Lower leg skin (tissue), 4 donors: Measurements from ENCODE around the gene RAB10. TPM values are rescaled to one million over a fixed set of nuclear protein-coding genes. Genes with fewer than 3 reads are reported as not detected.
"Not testable (repeated sequence)": the region's sequence is repeated elsewhere in the genome, so short reads cannot be mapped to it uniquely, and the experiment has no call there.

Source experiments
- DNase-seq, 2 donors: peaks; one replicate each; pipeline ENCODE4 v3.0.0-alpha.2; 2019; ENCODE audit warnings: low spot score in 2 of 2
- H3K4me3 ChIP-seq: fragments of 200-600 bp; sonication (generic); 2 replicates; pipeline ENCODE4 v1.5.1; 2017; ENCODE audit warnings: mild to moderate bottlenecking, low read depth; ENCODE audit not compliant: poor library complexity, severe bottlenecking
- POLR2A ChIP-seq, 2 donors: fragments of 450-650 bp; IDR thresholded peaks; one replicate each; pipeline ENCODE4 v1.6.1; 2016 to 2017; ENCODE audit warnings: antibody characterized with exemption in 2 of 2, mild to moderate bottlenecking in 1 of 2, moderate library complexity in 1 of 2
- WGBS, 2 donors: methylation state at CpG; one replicate each; pipeline ENCODE4 v1.1.5; 2018; 5-methylcytosine and 5-hydroxymethylcytosine counted together
- intact Hi-C: fragments of 100-400 bp; cut with DNase I; formaldehyde crosslinking; loops from one replicate; pipeline ENCODE4 v1.15.0; 2023; ENCODE audit warnings: low total_unique reads
- total RNA-seq, 4 donors: library from RNA; depleted of rRNA; stranded (reverse); fragments of >200 nt; gene quantifications; one replicate each; pipeline ENCODE4 v1.1.0, GENCODE V29; 2016
- TF ChIP-seq, protein P1 (sequence below), 3 donors: fragments of 450-650 bp; IDR thresholded peaks; one replicate each; pipeline ENCODE4 v1.5.1; 2016; ENCODE audit warnings: antibody characterized with exemption in 3 of 3, mild to moderate bottlenecking in 3 of 3, moderate library complexity in 2 of 3

Gene RAB10
- total RNA-seq, 4 donors from 2014 or later: 125 to 228 (median 184) TPM

DNA sequence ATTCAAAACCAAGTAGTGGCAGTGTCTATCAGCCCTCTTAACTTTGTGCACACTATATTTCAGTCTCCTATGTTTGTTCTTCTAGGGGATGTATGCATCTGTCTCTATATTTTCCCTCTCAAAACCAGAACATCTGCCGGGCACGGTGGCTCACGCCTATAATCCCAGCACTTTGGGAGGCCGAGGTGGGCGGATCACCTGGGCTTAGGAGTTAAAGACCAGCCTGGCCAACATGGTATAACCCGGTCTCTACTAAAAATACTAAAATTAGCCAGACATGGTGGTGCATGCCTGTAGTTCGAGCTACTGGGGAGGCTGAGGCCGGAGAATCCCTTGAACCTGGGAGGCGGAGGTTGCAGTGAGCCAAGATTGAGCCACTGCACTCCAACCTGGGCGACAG lies 129.1 kb downstream of the RAB10 start:
- no peak overlapping the region for H3K4me3 ChIP-seq
- no peak for TF ChIP-seq POLR2A (IDR thresholded peaks at IDR 0.05)
- TF ChIP-seq, protein P1, sequence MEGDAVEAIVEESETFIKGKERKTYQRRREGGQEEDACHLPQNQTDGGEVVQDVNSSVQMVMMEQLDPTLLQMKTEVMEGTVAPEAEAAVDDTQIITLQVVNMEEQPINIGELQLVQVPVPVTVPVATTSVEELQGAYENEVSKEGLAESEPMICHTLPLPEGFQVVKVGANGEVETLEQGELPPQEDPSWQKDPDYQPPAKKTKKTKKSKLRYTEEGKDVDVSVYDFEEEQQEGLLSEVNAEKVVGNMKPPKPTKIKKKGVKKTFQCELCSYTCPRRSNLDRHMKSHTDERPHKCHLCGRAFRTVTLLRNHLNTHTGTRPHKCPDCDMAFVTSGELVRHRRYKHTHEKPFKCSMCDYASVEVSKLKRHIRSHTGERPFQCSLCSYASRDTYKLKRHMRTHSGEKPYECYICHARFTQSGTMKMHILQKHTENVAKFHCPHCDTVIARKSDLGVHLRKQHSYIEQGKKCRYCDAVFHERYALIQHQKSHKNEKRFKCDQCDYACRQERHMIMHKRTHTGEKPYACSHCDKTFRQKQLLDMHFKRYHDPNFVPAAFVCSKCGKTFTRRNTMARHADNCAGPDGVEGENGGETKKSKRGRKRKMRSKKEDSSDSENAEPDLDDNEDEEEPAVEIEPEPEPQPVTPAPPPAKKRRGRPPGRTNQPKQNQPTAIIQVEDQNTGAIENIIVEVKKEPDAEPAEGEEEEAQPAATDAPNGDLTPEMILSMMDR (IDR thresholded peaks at IDR 0.05): no peak
- DNase-seq: peak in 1 of 2 donors; percentile 53
- intact Hi-C loops: no loop called here
- WGBS, 2 donors: 91 to 93% methylated on average over 10 of the region's 10 CpGs

DNA sequence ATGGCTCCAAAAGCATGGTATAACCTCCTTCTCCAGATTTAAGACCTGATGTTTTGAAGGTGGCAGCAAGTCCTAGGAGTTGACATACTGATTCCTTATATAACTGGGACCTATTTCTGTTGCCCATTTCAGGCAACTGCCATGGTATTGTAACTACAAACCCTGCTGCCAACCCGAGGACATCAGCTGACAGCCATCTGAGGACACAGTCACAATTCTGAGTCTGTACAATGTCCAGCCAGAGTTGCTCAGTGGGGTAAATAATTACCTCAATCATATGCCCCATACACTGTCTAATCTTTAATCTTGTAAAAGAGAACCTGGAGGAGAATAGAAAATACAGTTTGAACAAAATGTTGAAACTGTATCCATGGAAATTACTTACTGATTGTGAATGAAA lies 130.3 kb downstream of the RAB10 start:
- TF ChIP-seq POLR2A (IDR thresholded peaks at IDR 0.05): no peak
- TF ChIP-seq, protein P1 (IDR thresholded peaks at IDR 0.05): no peak
- DNase-seq: peak in 1 of 2 donors; percentile 18
- intact Hi-C loops: no loop called here
- H3K4me3 ChIP-seq: no peak overlapping the region
- 58 to 72% methylated on average over 1 of the region's 1 CpG for WGBS, 2 donors

DNA sequence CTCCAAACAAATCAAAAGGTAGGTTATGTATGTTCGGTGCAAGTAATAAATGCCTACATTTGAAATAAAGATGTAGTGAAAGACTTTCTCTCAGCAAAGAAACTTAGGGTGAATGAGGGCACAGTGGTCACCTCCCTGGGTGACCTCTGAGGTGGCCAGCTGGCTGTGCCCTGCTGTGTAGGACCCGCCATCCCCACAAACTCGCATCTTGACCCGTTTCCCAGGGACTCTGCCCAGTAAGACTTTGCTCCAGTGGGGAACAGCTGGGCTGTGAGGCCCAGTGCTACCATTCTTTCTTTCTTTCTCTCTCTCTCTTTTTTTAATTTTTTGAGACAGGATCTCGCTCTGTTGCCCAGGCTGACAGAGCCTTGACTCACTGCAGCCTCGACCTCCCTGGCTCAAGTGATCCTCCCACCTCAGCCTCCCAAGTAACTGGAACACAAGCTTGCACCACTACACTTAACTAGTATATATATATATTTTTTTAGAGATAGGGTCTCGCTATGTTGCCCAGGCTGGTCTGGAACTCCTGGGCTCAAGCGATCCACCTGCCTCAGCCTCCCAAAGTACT lies 130.8 kb downstream of the RAB10 start:
- intact Hi-C loops: no loop called here
- no peak overlapping the region for H3K4me3 ChIP-seq
- 89 to 91% methylated on average over 8 of the region's 8 CpGs for WGBS, 2 donors
- TF ChIP-seq, protein P1 (IDR thresholded peaks at IDR 0.05): no peak
- TF ChIP-seq POLR2A (IDR thresholded peaks at IDR 0.05): no peak
- peak in 1 of 2 donors; percentile 28 for DNase-seq

DNA sequence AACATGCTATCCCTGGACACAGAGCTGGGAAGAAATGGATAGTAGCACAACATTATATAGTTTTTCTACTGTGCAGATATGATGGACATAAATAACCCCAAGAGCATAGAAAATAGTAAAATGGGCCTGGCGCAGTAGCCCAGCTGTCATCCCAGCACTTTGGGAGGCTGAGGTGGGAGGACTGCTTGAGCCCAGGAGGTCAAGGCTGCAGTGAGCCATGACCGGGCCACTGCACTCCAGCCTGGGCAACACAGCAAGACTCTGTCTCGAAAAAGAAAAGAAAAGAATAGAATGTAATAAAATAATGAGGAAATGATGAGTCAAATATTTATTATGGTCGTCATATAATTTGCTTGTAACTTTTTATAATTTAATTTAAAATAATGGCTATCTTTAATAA lies 131.5 kb downstream of the RAB10 start:
- DNase-seq: peak in 1 of 2 donors; percentile 9
- TF ChIP-seq, protein P1 (IDR thresholded peaks at IDR 0.05): no peak
- no peak for TF ChIP-seq POLR2A (IDR thresholded peaks at IDR 0.05)
- no peak overlapping the region for H3K4me3 ChIP-seq
- intact Hi-C loops: no loop called here
- 87 to 94% methylated on average over 4 of the region's 4 CpGs for WGBS, 2 donors

DNA sequence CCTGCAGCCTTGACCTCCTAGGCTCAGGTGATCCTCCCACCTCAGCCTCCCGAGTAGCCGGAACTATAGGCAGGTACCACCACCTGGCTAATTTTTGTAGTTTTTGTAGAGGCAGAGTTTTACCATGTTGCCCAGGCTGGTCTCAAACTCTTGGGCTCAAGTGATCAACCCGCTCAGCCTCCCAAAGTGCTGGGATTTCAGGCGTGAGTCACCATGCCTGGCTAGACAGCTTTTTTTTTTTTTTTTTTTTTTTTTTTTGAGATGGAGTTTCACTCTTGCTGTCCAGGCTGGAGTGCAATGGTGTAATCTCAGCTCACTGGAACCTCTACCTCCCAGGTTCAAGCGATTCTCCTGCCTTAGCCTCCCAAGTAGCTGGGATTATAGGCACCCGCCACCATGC lies 132.7 kb downstream of the RAB10 start:
- intact Hi-C loops, H3K4me3 ChIP-seq: not testable (repeated sequence)
- peak in 1 of 2 donors; percentile 60 for DNase-seq
- WGBS, 2 donors: 93 to 97% methylated on average over 6 of the region's 6 CpGs

DNA sequence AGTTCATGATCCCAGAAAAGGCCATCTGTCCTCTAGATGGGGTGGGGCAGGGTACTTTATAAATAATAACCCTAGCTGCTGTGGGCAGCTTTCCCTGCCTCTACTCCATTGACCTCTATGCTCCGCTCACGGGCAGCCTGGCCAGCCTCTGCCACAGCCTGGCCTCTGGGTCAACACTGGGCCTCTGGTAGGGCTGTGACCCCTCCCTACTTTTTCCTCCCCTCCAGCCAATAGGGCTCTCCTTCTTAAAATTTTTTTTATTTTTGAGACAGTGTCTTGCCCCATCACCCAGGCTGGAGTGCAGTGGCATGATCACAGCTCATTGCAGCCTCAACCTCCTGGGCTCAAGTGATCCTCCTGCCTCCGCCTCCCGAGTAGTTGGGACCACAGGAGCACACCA lies 134.9 kb downstream of the RAB10 start:
- intact Hi-C loops: no loop called here
- H3K4me3 ChIP-seq: no peak overlapping the region
- TF ChIP-seq, protein P1 (IDR thresholded peaks at IDR 0.05): no peak
- no peak for TF ChIP-seq POLR2A (IDR thresholded peaks at IDR 0.05)

More for the DNA sequence above, 134.9 kb downstream of the RAB10 start:
- DNase-seq: peak in 1 of 2 donors; percentile 32
- 92 to 99% methylated on average over 4 of the region's 4 CpGs for WGBS, 2 donors
